Activated gamma-delta T cell treated with Interleukin-2 at 50 U/mL for 16 hours (primary cell): ENCODE measurements around the gene PER2.

Source experiments
- DNase-seq: peaks from one replicate; pipeline ENCODE4 v3.0.0-alpha.2; 2020

Gene PER2

DNA sequence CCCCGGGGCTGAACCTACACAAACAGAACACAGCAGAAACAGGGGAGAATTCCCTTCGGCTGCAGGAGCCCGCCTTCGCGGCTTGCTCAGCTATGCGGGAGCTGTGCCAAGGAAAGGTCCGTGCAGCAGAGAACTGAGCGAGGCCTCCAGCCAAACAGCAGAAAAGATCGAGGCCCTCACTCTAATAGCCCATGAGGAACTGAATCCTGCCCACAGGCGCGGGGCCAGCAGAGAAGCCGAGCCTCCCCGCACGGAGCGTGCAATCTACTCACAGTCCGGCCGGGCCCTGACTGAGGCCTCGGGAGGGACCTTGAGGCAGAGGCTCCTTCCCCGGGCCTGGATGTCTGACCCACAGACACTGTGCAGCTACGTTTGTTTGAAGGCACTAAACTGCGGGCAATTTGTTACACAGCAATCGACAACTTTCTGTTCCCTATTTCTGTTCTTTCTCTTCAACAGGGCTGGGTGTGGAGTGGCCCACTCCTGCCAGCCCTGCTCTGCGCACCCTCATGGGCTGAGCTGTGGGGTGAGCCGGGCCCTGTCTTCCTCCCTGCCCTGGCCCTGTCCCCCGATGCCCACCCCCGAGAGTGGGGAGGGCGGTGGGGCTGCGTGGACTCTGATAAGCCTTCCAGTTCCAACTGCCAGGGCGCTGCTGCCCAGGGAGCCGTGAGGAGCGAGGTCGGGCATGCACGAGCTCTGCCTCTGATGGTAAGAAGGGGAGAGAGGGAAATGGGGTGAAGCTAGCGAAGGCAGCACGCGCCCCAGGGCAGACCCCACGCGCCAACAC, 62.3 kb downstream of the PER2 start:
- no peak for DNase-seq

DNA sequence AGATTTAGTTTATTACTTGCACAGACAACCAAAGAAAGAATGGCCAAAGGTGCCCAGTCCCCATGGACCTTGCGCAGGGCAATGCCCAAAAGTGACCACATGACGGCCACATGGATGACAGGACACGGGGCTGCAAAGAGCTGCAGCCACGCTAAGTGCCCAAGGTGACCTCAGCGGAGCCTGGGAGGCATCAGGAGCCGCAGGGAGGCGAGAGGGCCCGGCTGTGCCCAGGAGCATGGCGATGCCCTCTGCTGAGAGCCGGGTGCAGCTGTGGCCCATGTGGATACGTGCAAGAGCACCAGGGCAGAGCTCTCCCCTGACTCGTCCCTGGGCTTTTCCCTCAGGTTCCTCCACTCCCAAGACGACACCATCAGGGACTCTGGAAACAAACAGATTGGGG, 63.3 kb downstream of the PER2 start:
- no peak for DNase-seq

DNA sequence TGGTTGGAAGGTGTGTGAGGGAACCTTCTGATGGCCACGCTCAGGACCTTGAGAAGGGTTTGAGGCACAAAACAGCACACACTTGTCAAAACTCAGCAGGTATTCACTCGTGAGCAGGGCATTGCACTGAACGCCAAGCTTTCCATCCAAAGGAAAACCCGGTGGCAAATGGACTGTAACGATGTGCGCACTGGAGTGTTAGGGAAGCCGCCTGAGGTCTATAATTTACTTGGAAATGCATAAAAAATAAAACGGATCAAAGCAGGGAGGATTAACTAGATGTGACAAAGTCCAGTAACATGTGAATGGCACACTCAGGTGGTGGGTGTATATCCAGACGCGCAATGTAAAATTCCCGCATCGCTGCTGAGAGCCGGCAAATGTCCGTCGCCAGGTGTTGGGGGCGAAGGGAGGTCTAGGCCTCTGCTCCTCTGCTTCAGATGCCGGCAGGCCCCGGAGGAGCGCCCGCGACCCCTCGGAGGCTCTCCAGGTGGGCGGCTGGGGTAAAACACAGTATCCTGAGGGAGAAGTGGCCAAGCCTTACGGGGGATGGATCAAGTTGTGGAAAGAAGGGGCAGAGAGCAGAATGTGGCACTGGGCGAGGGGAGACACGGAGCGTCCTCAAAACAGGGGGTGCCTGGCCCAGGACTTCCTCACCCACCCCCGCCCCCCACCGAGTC, 63.9 kb downstream of the PER2 start:
- no peak for DNase-seq

DNA sequence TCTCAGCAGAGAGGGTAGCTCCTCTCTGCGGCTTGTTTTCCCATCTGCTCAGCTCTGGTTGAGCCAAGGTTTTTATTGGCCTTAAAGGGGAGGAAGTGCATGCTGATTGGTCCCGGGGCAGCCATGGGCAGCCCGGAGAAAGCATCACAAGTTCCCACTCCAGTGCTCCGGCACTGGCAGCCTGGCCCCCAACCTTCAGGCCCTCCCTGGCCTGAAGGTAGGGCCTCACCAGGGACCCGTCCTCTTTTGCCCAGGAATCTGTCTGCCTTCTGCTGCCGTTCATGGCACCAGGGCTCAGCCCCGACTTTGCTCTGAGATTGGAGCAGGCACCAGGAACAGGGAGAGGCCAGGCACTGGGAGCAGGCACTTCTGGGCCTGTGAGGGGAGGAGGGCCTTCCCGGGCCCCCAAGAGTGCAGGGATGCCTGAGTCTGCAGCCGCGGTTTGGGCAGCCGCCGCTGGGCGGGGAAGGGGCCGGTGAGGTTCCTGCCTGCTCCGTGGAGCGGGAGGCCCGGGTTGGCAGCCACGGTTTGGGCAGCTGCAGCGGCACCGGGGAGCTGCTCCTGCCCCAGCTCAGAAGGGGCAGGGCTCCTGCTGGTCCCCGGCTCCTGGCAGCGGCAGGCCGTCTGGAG, 67.4 kb downstream of the PER2 start:
- DNase-seq = no peak

GRCh38 chr2:238220274-238220891, 68.0 kb downstream of the PER2 start:
- DNase-seq = no peak

DNA sequence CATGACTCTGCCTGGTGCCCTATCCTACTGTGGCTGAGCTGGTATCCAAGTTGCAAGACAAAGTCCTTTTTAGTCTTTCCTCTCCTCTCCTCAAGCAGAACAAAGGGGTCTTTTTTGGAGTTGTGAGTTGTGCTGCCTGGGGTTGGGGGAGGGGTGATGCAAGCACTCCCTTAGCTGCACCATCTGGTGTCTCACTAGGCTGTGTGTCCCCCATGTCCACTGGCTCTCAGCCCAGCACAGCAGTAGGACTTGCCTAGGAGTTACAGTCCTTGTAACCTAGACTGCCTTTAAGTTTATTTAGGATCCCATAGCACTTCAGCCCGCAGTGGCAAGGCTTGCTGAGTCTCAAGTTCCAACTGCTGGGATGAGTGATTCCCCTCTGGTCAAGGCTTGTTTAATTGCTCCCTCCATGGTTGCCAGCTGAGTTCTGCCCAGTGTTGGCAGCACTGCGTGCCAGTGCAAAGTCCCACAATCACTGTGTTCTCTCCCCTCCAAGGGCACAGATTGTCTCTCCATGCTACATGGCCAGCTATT, 71.7 kb downstream of the PER2 start:
- DNase-seq = no peak

- no peak for DNase-seq
Observed at GRCh38 chr2:238207006-238207405, 81.4 kb downstream of the PER2 start.

GRCh38 chr2:238203973-238204683, 84.3 kb downstream of the PER2 start:
- no peak for DNase-seq

DNA sequence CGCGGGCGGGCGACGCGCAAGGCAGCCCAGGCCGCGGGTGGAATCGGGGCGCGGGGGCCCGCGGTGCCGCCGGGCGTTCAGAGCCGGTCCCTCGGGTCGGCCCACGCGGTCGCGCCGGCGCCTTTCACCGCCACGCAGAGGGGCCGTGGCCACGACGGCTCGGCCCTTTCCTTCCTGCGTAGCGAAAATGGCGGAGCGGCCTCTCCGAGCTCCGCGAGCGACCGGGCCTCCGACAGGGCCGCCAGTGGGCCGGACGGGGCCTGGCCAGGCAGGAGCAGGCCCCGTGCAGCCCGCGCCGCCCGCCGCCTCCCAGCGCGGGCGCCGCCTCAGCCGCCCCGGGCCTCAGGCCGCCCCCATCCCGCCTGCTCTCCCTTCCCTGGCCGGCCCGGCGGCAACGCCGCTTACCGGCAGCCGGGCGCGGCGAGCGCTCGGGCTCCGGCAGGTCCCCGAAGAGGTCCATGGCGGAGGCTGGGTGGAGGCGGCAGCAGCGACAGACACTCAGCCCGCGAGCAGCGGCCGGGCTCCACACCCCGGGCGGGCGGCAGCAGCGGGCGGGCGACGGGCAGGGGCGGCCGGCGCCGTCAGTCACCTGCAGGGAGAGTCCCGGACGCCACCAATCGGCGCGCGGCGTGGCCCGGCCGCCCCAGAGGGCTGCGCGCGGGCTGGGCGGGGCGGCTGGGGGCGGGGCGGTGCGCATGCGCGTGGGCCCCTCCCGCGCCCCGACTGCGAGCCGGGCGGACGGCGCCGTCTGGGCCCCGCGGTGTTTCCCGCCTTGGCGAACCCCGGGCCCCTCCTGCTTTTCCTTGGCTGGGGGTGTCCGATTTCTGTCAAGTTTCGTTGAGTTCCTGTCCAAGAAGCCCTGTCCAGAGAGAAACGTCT, 85.1 kb downstream of the PER2 start, which contains the start of gene ILKAP:
Gene ILKAP (minus strand): TSS at position 602 of the 879 bp plus-strand sequence. CDS start 142 bp downstream, at position 460.
- DNase-seq = peak; percentile 86

DNA sequence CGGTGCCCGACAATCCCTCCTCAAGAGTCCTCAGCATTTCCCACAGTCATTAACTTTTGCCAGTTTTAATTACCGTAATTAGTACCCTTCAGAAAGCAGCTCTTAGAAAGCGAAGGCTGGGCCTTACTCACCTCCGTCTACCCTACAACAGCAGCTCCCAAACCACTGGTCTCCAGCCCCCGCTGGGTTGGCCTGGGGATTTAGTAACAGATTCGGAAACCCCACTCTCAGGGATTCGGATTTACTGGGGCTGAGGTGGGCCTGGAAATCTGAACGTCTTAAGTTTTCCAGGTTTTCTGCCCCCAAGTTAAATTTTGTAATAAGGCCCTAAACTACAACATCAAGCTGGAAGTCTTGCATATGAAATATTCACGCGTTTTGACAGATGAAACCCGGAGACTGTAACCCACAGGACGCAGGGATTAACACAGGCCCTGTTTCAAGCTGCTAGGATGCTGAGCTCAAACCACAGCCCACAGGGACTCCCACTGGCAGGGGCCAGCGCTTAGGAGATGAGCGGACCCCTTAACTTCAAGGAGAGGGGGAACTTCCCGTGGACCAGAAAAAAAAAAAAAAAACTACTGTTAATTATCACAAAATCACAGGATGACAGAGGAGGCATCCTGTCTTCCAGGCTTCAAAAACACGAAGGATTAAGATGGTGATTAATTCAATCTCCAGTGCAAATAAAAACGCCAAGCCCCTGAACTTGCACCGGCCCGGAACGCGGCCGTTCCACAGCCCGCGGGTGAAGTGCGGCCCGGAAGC, 85.9 kb downstream of the PER2 start:
- peak; percentile 14 for DNase-seq
